GM12878 (cell line): ENCODE measurements around the gene SPAG16. TPM values are rescaled to one million over a fixed set of nuclear protein-coding genes. Genes with fewer than 3 reads are reported as not detected.

ENCODE experiments used
- ATAC-seq: fragments of 200-7000 bp; cut with Tn5 transposase; 3 replicates; pipeline ENCODE4 v1.9.1; 2020; ENCODE audit warnings: mild to moderate bottlenecking, moderate library complexity
- BruUV-seq: library from RNA; stranded (reverse); fragments of 400-500 nt; replicated peaks from 2 replicates; lab custom pipeline; 2021; lab: Mats Ljungman, UMichigan
- CTCF ChIA-PET: fragments of 300-600 bp; sonication (Branson Sonifier 250); formaldehyde crosslinking; extraction: SDS; loops from one replicate; lab custom pipeline; 2021; ENCODE audit warnings: inconsistent platforms; lab: Yijun Ruan, JAX
- POLR2A ChIA-PET: fragments of 350-600 bp; formaldehyde crosslinking; extraction: SDS; loops from one replicate; lab custom pipeline; 2021; ENCODE audit warnings: inconsistent platforms; lab: Charles Lee
- RAD21 ChIA-PET: fragments of 300-600 bp; sonication (Branson Sonifier 250); formaldehyde crosslinking; loops from one replicate; lab custom pipeline; 2023; ENCODE audit warnings: antibody characterized with exemption; ENCODE audit not compliant: unreplicated experiment; lab: Charles Lee
- SMC1A ChIA-PET: fragments of 300-600 bp; sonication (Branson Sonifier 250); formaldehyde crosslinking; loops from one replicate; lab custom pipeline; 2023; ENCODE audit not compliant: unreplicated experiment, uncharacterized antibody; lab: Charles Lee
- DNase-seq: peaks from one replicate; pipeline ENCODE4 v3.0.0-alpha.2; 2011; ENCODE audit warnings: low read depth, low spot score
- FAIRE-seq: peaks from 3 replicates; lab custom pipeline; 2011; peaks lifted over from hg19 to GRCh38; lab: Jason Lieb, UNC
- H2AFZ ChIP-seq: 2 replicates; pipeline ENCODE4 v1.6.0; 2011; ENCODE audit warnings: low read depth, low read length, control low read depth; ENCODE audit not compliant: control insufficient read depth
- H3K27ac ChIP-seq: 2 replicates; pipeline ENCODE4 v1.5.1; 2011; ENCODE audit warnings: control low read depth; ENCODE audit not compliant: control insufficient read depth, insufficient read depth
- H3K27me3 ChIP-seq, 2 experiments: replicated peaks in 1 of 2; 2 replicates each; pipeline versions ENCODE4 v1.6.0 to v1.6.1; 2011; ENCODE audit warnings: low read length in 1 of 2; ENCODE audit not compliant: control insufficient read depth in 2 of 2, insufficient read depth in 2 of 2
- H3K36me3 ChIP-seq, 2 experiments: 2 replicates each; pipeline ENCODE4 v1.5.1; 2011; ENCODE audit warnings: low read length in 1 of 2; ENCODE audit not compliant: control insufficient read depth in 2 of 2, insufficient read depth in 2 of 2
- H3K4me1 ChIP-seq: 2 replicates; pipeline ENCODE4 v1.6.1; 2011; ENCODE audit warnings: mild to moderate bottlenecking, low read length, moderate library complexity, mixed read lengths; ENCODE audit not compliant: control insufficient read depth, insufficient read depth
- H3K4me2 ChIP-seq: 2 replicates; pipeline ENCODE4 v1.6.0; 2011; ENCODE audit warnings: control low read depth; ENCODE audit not compliant: control insufficient read depth, insufficient read depth
- H3K4me3 ChIP-seq: fragments of 200-600 bp; sonication (generic); 2 replicates; pipeline ENCODE4 v1.5.1; 2016
- H3K79me2 ChIP-seq: 2 replicates; pipeline ENCODE4 v1.6.0; 2011; ENCODE audit warnings: low read length; ENCODE audit not compliant: control insufficient read depth, insufficient read depth
- H3K9ac ChIP-seq: 2 replicates; pipeline ENCODE4 v1.8.0; 2011; ENCODE audit warnings: low read length, control low read depth, mixed read lengths; ENCODE audit not compliant: control insufficient read depth, insufficient read depth
- H3K9me3 ChIP-seq: replicated peaks from 3 replicates; pipeline ENCODE4 v1.5.1; 2011; ENCODE audit warnings: mild to moderate bottlenecking, low read length; ENCODE audit not compliant: control insufficient read depth, insufficient read depth
- H4K20me1 ChIP-seq: 2 replicates; pipeline ENCODE4 v1.6.0; 2011; ENCODE audit not compliant: control insufficient read depth, insufficient read depth
- BACH1 ChIP-seq: fragments of 450-650 bp; IDR thresholded peaks from 2 replicates; pipeline ENCODE4 v1.6.1; 2017; ENCODE audit warnings: mild to moderate bottlenecking, borderline replicate concordance
- CHD1 ChIP-seq: IDR thresholded peaks from 2 replicates; pipeline ENCODE4 v1.6.1; 2012; ENCODE audit warnings: low read depth, low read length, improper control_type of control experiment
- CHD2 ChIP-seq: IDR thresholded peaks from 2 replicates; pipeline ENCODE4 v1.6.1; 2011; ENCODE audit warnings: low read depth, low read length, improper control_type of control experiment, borderline replicate concordance
- HDAC2 ChIP-seq: fragments of 200-600 bp; sonication (generic); IDR thresholded peaks from 2 replicates; pipeline ENCODE4 v1.6.1; 2017
- NFYA ChIP-seq: IDR thresholded peaks from 2 replicates; pipeline ENCODE4 v1.6.1; 2011; ENCODE audit warnings: low read depth, mild to moderate bottlenecking, low read length, improper control_type of control experiment, borderline replicate concordance
- NR2F1 ChIP-seq: fragments of 450-650 bp; conservative IDR thresholded peaks from 2 replicates; pipeline ENCODE4 v1.6.1; 2017; ENCODE audit warnings: mild to moderate bottlenecking
- RAD51 ChIP-seq: fragments of 450-650 bp; IDR thresholded peaks from 2 replicates; pipeline ENCODE4 v1.6.1; 2016; ENCODE audit warnings: moderate library complexity, mild to moderate bottlenecking, inconsistent platforms
- SMARCA5 ChIP-seq: fragments of 450-650 bp; IDR thresholded peaks from 2 replicates; pipeline ENCODE4 v1.6.1; 2017; ENCODE audit warnings: mild to moderate bottlenecking
- SP1 ChIP-seq: IDR thresholded peaks from one replicate; pipeline ENCODE4 v1.6.1; 2011; ENCODE audit warnings: low read depth, low read length
- WGBS: methylation state at CpG from one replicate; pipeline ENCODE4 v1.1.6; 2016; ENCODE audit warnings: low lambda C conversion rate; ENCODE audit not compliant: insufficient replicate concordance, insufficient coverage; ENCODE audit errors: missing lambda C conversion rate; 5-methylcytosine and 5-hydroxymethylcytosine counted together
- in situ Hi-C: fragments of 300-500 bp; cut with MboI; formaldehyde crosslinking; loops from 9 replicates; pipeline ENCODE4 v1.14.3; 2018; ENCODE audit warnings: mixed read lengths
- intact Hi-C: fragments of 100-400 bp; cut with micrococcal nuclease; formaldehyde crosslinking; loops from one replicate; pipeline ENCODE4 v1.14.2; 2022; ENCODE audit not compliant: unreplicated experiment
- polyA plus RNA-seq, 11 experiments: library from polyadenylated mRNA; depleted of rRNA in 4 of 11; unstranded in 6 of 11; stranded (reverse) in 5 of 11; fragments of >200 nt; fragmentation: Nextera tagmentation in 4 of 11; fragmentation: Illumina TruSeq in 1 of 11; extraction: Ambion mirVana in 4 of 11; extraction: Trizol in 1 of 11; gene quantifications; 1 replicate in 1 of 11; 2 replicates in 10 of 11; pipeline versions ENCODE4 v1.2.1 to v1.2.3, GENCODE V29; 2011 to 2016; ENCODE audit warnings: inconsistent platforms in 2 of 11, missing spikeins in 2 of 11, low read depth in 1 of 11
- total RNA-seq, 4 experiments: library from RNA; depleted of rRNA in 3 of 4; stranded (reverse); fragments of >200 nt in 3 of 4; fragmentation: Illumina TruSeq in 1 of 4; extraction: Trizol in 1 of 4; gene quantifications; 2 replicates each; pipeline versions ENCODE4 v1.2.1 to v1.2.3, GENCODE V29; 2013 to 2021
- TF ChIP-seq, protein P1 (sequence below): IDR thresholded peaks from 2 replicates; pipeline ENCODE4 v1.6.1; 2012; ENCODE audit warnings: low read depth, low read length, improper control_type of control experiment
- TF ChIP-seq, protein P2 (sequence below): fragments of 450-650 bp; IDR thresholded peaks from 2 replicates; pipeline ENCODE4 v1.6.1; 2017; ENCODE audit warnings: mild to moderate bottlenecking, moderate library complexity
- TF ChIP-seq, protein P3 (sequence below): fragments of 450-650 bp; IDR thresholded peaks from 2 replicates; pipeline ENCODE4 v1.6.1; 2016; ENCODE audit warnings: mild to moderate bottlenecking
- TF ChIP-seq, protein P4 (sequence below): fragments of 450-650 bp; IDR thresholded peaks from 2 replicates; pipeline ENCODE4 v1.6.1; 2017; ENCODE audit warnings: antibody characterized with exemption, mild to moderate bottlenecking, moderate library complexity
- TF ChIP-seq, protein P5 (sequence below): fragments of 450-650 bp; IDR thresholded peaks from 2 replicates; pipeline ENCODE4 v1.6.1; 2016; ENCODE audit warnings: mild to moderate bottlenecking

The SPAG16 gene
- total and polyA plus RNA-seq, 10 of the 15 experiments (the other 5 are each of a cell fraction or from before 2014, with no cell fraction given), result 6.0 to 25.0 (median 15.2) TPM

DNA sequence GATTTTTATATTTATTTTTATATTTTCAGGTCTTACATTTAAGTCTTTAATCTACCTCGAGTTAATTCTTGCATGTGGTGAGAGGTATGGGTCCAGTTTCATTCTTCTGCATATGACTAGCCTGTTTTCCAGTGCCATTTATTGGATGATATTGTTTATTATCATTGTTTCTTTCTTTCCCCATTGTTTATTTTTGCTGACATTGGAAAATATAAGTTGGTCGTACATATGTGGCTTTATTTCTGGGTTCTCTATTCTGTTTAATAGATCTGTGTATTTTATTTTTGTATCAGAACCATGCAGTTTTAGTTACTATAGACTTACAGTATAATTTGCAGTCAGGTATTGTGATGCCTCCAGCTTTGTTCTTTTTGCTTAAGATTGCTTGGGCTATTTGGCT lies 1013.2 kb downstream of the SPAG16 start:
- no peaks in the 10 kb centered on the region; the same call in 2 of the 3 replicates for H3K9me3 ChIP-seq
- intact Hi-C loops, result no loop called here
- no peaks in the 10 kb centered on the region for H3K27me3 ChIP-seq
- no peaks in the 10 kb centered on the region for H3K36me3 ChIP-seq
- H4K20me1 ChIP-seq, result no peaks in the 10 kb centered on the region
- CTCF ChIA-PET, result interaction anchor here (1.2 kb wide), 1 partner anchor 25 kb away, joined by 3 read pairs; no protein-coding TSS in a partner anchor
- no peaks in the 10 kb centered on the region for H3K4me1 ChIP-seq
- H3K4me2 ChIP-seq, result no peak overlapping the region
- FAIRE-seq, result no peak
- WGBS, result 22% methylated on average over 2 of the region's 2 CpGs
- RAD21 ChIA-PET, result no interaction called here
- in situ Hi-C loops, result no loop called here
- H3K9ac ChIP-seq, result no peak overlapping the region
- POLR2A ChIA-PET, result no interaction called here
- no peak overlapping the region for H3K27ac ChIP-seq
- H3K79me2 ChIP-seq, result no peaks in the 10 kb centered on the region
- no peak overlapping the region for H2AFZ ChIP-seq
- ATAC-seq, result no peak
- DNase-seq, result no peak
- SMC1A ChIA-PET, result interaction anchor here (0.6 to 1.1 kb wide), 2 partner anchors 41 to 1449 kb away, joined by 3 read pairs; no protein-coding TSS in a partner anchor
- no peak overlapping the region for H3K4me3 ChIP-seq
- no TSS peak for BruUV-seq
- TF ChIP-seq SMARCA5 (no peak), NR2F1 (no peak), CHD2 (no peak), BACH1 (no peak), SP1 (no peak), CHD1 (no peak), NFYA (no peak), RAD51 (no peak), HDAC2 (no peak)
- TF ChIP-seq, protein P1, sequence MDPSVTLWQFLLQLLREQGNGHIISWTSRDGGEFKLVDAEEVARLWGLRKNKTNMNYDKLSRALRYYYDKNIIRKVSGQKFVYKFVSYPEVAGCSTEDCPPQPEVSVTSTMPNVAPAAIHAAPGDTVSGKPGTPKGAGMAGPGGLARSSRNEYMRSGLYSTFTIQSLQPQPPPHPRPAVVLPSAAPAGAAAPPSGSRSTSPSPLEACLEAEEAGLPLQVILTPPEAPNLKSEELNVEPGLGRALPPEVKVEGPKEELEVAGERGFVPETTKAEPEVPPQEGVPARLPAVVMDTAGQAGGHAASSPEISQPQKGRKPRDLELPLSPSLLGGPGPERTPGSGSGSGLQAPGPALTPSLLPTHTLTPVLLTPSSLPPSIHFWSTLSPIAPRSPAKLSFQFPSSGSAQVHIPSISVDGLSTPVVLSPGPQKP, result no peak
- TF ChIP-seq, protein P2, sequence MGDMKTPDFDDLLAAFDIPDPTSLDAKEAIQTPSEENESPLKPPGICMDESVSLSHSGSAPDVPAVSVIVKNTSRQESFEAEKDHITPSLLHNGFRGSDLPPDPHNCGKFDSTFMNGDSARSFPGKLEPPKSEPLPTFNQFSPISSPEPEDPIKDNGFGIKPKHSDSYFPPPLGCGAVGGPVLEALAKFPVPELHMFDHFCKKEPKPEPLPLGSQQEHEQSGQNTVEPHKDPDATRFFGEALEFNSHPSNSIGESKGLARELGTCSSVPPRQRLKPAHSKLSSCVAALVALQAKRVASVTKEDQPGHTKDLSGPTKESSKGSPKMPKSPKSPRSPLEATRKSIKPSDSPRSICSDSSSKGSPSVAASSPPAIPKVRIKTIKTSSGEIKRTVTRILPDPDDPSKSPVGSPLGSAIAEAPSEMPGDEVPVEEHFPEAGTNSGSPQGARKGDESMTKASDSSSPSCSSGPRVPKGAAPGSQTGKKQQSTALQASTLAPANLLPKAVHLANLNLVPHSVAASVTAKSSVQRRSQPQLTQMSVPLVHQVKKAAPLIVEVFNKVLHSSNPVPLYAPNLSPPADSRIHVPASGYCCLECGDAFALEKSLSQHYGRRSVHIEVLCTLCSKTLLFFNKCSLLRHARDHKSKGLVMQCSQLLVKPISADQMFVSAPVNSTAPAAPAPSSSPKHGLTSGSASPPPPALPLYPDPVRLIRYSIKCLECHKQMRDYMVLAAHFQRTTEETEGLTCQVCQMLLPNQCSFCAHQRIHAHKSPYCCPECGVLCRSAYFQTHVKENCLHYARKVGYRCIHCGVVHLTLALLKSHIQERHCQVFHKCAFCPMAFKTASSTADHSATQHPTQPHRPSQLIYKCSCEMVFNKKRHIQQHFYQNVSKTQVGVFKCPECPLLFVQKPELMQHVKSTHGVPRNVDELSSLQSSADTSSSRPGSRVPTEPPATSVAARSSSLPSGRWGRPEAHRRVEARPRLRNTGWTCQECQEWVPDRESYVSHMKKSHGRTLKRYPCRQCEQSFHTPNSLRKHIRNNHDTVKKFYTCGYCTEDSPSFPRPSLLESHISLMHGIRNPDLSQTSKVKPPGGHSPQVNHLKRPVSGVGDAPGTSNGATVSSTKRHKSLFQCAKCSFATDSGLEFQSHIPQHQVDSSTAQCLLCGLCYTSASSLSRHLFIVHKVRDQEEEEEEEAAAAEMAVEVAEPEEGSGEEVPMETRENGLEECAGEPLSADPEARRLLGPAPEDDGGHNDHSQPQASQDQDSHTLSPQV, result no peak
- TF ChIP-seq, protein P3, sequence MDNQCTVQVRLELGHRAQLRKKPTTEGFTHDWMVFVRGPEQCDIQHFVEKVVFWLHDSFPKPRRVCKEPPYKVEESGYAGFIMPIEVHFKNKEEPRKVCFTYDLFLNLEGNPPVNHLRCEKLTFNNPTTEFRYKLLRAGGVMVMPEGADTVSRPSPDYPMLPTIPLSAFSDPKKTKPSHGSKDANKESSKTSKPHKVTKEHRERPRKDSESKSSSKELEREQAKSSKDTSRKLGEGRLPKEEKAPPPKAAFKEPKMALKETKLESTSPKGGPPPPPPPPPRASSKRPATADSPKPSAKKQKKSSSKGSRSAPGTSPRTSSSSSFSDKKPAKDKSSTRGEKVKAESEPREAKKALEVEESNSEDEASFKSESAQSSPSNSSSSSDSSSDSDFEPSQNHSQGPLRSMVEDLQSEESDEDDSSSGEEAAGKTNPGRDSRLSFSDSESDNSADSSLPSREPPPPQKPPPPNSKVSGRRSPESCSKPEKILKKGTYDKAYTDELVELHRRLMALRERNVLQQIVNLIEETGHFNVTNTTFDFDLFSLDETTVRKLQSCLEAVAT, result no peak
- TF ChIP-seq, protein P4, sequence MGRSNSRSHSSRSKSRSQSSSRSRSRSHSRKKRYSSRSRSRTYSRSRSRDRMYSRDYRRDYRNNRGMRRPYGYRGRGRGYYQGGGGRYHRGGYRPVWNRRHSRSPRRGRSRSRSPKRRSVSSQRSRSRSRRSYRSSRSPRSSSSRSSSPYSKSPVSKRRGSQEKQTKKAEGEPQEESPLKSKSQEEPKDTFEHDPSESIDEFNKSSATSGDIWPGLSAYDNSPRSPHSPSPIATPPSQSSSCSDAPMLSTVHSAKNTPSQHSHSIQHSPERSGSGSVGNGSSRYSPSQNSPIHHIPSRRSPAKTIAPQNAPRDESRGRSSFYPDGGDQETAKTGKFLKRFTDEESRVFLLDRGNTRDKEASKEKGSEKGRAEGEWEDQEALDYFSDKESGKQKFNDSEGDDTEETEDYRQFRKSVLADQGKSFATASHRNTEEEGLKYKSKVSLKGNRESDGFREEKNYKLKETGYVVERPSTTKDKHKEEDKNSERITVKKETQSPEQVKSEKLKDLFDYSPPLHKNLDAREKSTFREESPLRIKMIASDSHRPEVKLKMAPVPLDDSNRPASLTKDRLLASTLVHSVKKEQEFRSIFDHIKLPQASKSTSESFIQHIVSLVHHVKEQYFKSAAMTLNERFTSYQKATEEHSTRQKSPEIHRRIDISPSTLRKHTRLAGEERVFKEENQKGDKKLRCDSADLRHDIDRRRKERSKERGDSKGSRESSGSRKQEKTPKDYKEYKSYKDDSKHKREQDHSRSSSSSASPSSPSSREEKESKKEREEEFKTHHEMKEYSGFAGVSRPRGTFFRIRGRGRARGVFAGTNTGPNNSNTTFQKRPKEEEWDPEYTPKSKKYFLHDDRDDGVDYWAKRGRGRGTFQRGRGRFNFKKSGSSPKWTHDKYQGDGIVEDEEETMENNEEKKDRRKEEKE, result no peak
- TF ChIP-seq, protein P5, sequence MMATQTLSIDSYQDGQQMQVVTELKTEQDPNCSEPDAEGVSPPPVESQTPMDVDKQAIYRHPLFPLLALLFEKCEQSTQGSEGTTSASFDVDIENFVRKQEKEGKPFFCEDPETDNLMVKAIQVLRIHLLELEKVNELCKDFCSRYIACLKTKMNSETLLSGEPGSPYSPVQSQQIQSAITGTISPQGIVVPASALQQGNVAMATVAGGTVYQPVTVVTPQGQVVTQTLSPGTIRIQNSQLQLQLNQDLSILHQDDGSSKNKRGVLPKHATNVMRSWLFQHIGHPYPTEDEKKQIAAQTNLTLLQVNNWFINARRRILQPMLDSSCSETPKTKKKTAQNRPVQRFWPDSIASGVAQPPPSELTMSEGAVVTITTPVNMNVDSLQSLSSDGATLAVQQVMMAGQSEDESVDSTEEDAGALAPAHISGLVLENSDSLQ, result no peak
